HG02970 (cell line): Measurements from ENCODE around the gene MVD.

Experiments
- ATAC-seq: cut with Tn5 transposase; IDR thresholded peaks from one replicate; pipeline ENCODE4 v1.9.1; 2021; ENCODE audit warnings: mild to moderate bottlenecking, moderate library complexity, moderate number of reproducible peaks; ENCODE audit not compliant: unreplicated experiment, low FRiP score

Gene MVD

GRCh38 chr16:88631384-88631783 lies 31.5 kb downstream of the MVD start:
- ATAC-seq: no peak

GRCh38 chr16:88630941-88631340 lies 31.9 kb downstream of the MVD start:
- ATAC-seq: no peak

- no peak for ATAC-seq
Measured at GRCh38 chr16:88630433-88630832, 32.5 kb downstream of the MVD start.

GRCh38 chr16:88629835-88630234 lies 33.1 kb downstream of the MVD start:
- ATAC-seq: no peak

- ATAC-seq: no peak
Measured at GRCh38 chr16:88628512-88628974, 34.3 kb downstream of the MVD start.

GRCh38 chr16:88627531-88628411 lies 35.1 kb downstream of the MVD start:
- no peak for ATAC-seq

GRCh38 chr16:88626646-88627045 lies 36.2 kb downstream of the MVD start:
- no peak for ATAC-seq

- ATAC-seq: no peak
Measured at GRCh38 chr16:88624977-88625576, 37.8 kb downstream of the MVD start.

- no peak for ATAC-seq
Measured at GRCh38 chr16:88624481-88624880, 38.4 kb downstream of the MVD start.

- no peak for ATAC-seq
Measured at GRCh38 chr16:88623858-88624257, 39.0 kb downstream of the MVD start.

- no peak for ATAC-seq
Measured at GRCh38 chr16:88622866-88623265, 40.0 kb downstream of the MVD start.

- ATAC-seq: no peak
Measured at GRCh38 chr16:88622125-88622524, 40.8 kb downstream of the MVD start.

- no peak for ATAC-seq
Measured at GRCh38 chr16:88619859-88620815, 42.8 kb downstream of the MVD start.

GRCh38 chr16:88618956-88619667 lies 43.8 kb downstream of the MVD start:
- no peak for ATAC-seq

GRCh38 chr16:88618182-88618955 lies 44.5 kb downstream of the MVD start:
- no peak for ATAC-seq

GRCh38 chr16:88617268-88618031 lies 45.4 kb downstream of the MVD start:
- no peak for ATAC-seq

- no peak for ATAC-seq
Measured at GRCh38 chr16:88616736-88617135, 46.2 kb downstream of the MVD start.

- no peak for ATAC-seq
Measured at GRCh38 chr16:88616320-88616719, 46.6 kb downstream of the MVD start.
